HepG2 (cell line): Measurements from ENCODE around the gene CABLES1.

Experiments
- ARNTL ChIP-seq: sonication (generic); formaldehyde crosslinking; IDR thresholded peaks from 2 replicates; pipeline ENCODE4 v1.4.0; 2020; ENCODE audit warnings: mild to moderate bottlenecking, missing genetic modification reagents
- BCL6 ChIP-seq: IDR thresholded peaks from 2 replicates; pipeline ENCODE4 v1.6.1; 2016; ENCODE audit warnings: missing genetic modification reagents, missing compliant biosample characterization
- NFRKB ChIP-seq: fragments of 450-650 bp; IDR thresholded peaks from 2 replicates; pipeline ENCODE4 v1.6.1; 2017
- RFX5 ChIP-seq: IDR thresholded peaks from 2 replicates; pipeline ENCODE4 v1.6.1; 2011; ENCODE audit warnings: low read depth, low read length, improper control_type of control experiment
- ZNF350 ChIP-seq: sonication (generic); formaldehyde crosslinking; IDR thresholded peaks from 2 replicates; pipeline ENCODE4 v1.4.0; 2020; ENCODE audit warnings: mild to moderate bottlenecking, low read depth, missing genetic modification reagents, borderline replicate concordance
- ZNF512 ChIP-seq: sonication (generic); formaldehyde crosslinking; IDR thresholded peaks from 2 replicates; pipeline ENCODE4 v1.4.0; 2020; ENCODE audit warnings: mild to moderate bottlenecking, missing genetic modification reagents
- ZNF639 ChIP-seq: conservative IDR thresholded peaks from 2 replicates; pipeline ENCODE4 v1.6.1; 2018; ENCODE audit warnings: missing genetic modification reagents

GRCh38 chr18:23114171-23114881, 21.0 kb upstream of the CABLES1 start:
- TF ChIP-seq ZNF639 (no peak), RFX5 (no peak), BCL6 (CRISPR knock-in tag) (no peak), ZNF512 (CRISPR knock-in tag) (no peak), NFRKB (no peak), ARNTL (CRISPR knock-in tag) (no peak), ZNF350 (no peak)
